SIG-M5 treated with dmso at 0.1 percent for 504 hours (cell line): ENCODE measurements around the gene MUC12.
"Not testable (repeated sequence)": the region's sequence is repeated elsewhere in the genome, so short reads cannot be mapped to it uniquely, and the experiment has no call there.

Experiments used
- DNase-seq: peaks from one replicate; lab custom pipeline; 2025; ENCODE audit not compliant: unreplicated experiment; lab: John Stamatoyannopoulos, UW

Gene MUC12

GRCh38 chr7:100984241-100984918 lies 15.0 kb downstream of the MUC12 start:
- not testable (repeated sequence) for DNase-seq

GRCh38 chr7:100985033-100985797 lies 15.8 kb downstream of the MUC12 start:
- DNase-seq, result not testable (repeated sequence)

GRCh38 chr7:100991631-100992030 lies 22.3 kb downstream of the MUC12 start:
- DNase-seq, result no peak

GRCh38 chr7:100992280-100992679 lies 22.9 kb downstream of the MUC12 start:
- not testable (repeated sequence) for DNase-seq

GRCh38 chr7:100994671-100995070 lies 25.3 kb downstream of the MUC12 start:
- not testable (repeated sequence) for DNase-seq

GRCh38 chr7:100998530-100998929 lies 29.2 kb downstream of the MUC12 start:
- DNase-seq, result not testable (repeated sequence)

- not testable (repeated sequence) for DNase-seq
Observed at GRCh38 chr7:100999334-100999733, 30.0 kb downstream of the MUC12 start.

- DNase-seq, result not testable (repeated sequence)
Observed at GRCh38 chr7:101000025-101000424, 30.7 kb downstream of the MUC12 start.

GRCh38 chr7:101002333-101002732 lies 33.0 kb downstream of the MUC12 start:
- DNase-seq, result not testable (repeated sequence)

GRCh38 chr7:101007361-101007760 lies 38.0 kb downstream of the MUC12 start:
- DNase-seq, result not testable (repeated sequence)

- no peak for DNase-seq
Observed at GRCh38 chr7:101009629-101010028, 40.3 kb downstream of the MUC12 start.

GRCh38 chr7:101012931-101013330 lies 43.6 kb downstream of the MUC12 start:
- no peak for DNase-seq

- no peak for DNase-seq
Observed at GRCh38 chr7:101015626-101016025, 46.3 kb downstream of the MUC12 start.

- peak; percentile 64 for DNase-seq
Observed at GRCh38 chr7:101017064-101017777, 47.9 kb downstream of the MUC12 start.

GRCh38 chr7:101018271-101019167 lies 49.2 kb downstream of the MUC12 start:
- DNase-seq, result no peak

- DNase-seq, result no peak
Observed at GRCh38 chr7:101020444-101020843, 51.1 kb downstream of the MUC12 start.

- DNase-seq, result no peak
Observed at GRCh38 chr7:101021703-101022102, 52.3 kb downstream of the MUC12 start.

- no peak for DNase-seq
Observed at GRCh38 chr7:101023839-101024238, 54.5 kb downstream of the MUC12 start.

- DNase-seq, result no peak
Observed at GRCh38 chr7:101031082-101031481, 61.7 kb downstream of the MUC12 start.

GRCh38 chr7:101035941-101036340 lies 66.6 kb downstream of the MUC12 start:
- no peak for DNase-seq

- not testable (repeated sequence) for DNase-seq
Observed at GRCh38 chr7:101041283-101041682, 71.9 kb downstream of the MUC12 start.
